UCSD-AML1 (cell line): ENCODE results near the gene ZP1.

Experiments used
- DNase-seq: peaks from one replicate; lab custom pipeline; 2025; ENCODE audit not compliant: unreplicated experiment; lab: John Stamatoyannopoulos, UW

The ZP1 gene

DNA sequence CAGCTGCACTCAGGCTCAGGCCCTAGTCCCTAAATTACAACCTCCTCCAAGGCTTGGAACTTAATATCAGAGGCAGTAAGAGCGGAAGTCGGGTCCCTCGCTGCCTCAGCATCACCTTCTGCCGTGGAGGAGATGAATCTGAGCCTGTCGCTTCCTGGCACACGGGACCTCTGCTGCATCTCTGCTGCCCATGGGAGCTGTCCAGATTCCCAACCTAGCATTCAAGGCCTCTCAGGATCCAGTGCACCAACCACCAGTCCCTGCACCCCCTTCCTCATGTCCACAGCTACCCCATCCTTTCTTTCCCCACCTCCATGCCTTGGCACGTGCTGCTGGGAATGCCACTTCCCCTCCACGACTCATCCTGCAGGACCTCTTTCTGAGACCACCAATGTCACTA is 9.1 kb upstream of the ZP1 start:
- DNase-seq: no peak

GRCh38 chr11:60858731-60859464 is 8.4 kb upstream of the ZP1 start:
- DNase-seq: no peak

GRCh38 chr11:60859616-60860250 is 7.6 kb upstream of the ZP1 start:
- no peak for DNase-seq

- peak; percentile 26 for DNase-seq
These were observed 6.4 kb upstream of the ZP1 start for GRCh38 chr11:60860943-60861342.

GRCh38 chr11:60862171-60862570 is 5.2 kb upstream of the ZP1 start:
- no peak for DNase-seq

DNA sequence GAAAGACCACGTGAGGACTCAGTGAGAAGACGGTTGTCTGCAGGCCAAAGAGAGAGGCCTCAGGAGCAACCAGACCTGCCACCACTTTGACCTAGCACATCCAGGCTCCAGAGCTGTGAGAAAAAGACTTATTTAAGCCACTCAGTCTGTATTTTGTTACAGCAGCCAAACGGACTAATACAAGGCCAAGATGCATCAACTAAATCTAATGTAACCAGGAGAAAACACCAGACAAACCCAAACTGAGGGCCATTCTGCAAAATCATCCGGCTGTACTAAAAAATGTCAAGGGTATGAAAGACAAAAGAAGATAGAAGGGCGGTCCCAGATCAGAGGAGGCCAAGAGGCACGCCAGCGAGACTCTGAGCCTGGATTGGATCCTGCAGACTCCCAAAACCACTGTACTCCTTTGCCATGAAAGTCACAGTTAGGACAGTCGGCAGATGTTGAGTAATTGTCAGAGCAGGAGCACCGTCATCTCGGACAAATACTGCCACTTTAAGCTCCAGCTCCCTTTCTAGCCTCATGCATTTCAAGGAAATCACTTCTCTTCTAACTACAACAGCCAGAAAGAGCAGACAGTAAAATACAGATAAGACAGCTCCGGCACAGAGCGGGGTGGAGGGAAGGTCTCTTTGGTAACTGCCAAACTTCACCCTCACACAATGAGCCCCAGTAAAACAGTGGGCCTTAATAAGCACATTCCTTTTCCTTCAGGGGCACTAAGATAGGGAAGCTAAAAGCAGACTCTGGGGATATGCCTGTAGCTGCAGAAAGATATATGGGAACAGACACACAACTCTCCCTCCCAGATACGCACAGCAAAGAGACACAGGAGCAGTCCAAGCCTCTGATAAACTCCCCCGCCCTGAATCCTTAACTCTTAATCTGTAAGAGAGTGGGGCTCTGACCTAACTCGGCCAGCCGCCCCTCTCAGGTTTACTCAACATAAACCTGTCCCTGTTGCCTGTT is 3.5 kb upstream of the ZP1 start:
- no peak for DNase-seq

DNA sequence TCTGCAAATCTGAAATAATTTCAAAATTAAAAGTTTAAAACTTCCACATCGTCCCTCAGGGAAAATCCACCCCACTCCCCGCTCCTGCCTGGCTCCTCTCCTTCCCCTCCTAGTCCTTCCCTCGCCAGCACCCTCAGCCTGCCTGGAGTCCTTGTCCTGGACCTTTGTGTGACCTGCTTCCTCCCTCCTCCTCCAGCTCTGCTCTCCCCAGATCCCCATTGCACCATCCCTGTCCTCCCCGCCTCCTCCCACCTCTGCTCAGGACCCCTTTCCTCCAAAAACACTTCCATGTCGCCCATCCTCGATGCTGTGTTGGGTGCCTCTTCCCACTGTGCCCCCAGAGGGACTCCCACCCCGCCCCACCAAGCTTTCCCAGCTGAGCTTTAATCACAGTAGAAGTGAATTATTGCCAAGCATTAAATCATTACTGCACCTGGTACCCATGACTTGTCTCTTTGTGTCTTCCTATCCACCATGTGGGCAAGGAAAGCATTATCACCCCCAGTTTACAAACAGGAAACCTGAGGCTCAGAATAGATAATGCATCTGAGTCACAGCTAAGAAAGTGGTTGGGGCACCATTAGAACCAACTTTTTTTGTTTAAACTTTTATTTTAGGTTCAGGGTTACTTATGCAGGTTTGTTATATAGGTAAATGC is 2.4 kb upstream of the ZP1 start:
- no peak for DNase-seq

- DNase-seq: no peak
These were observed 734 bp downstream of the ZP1 start for GRCh38 chr11:60867871-60868681.

GRCh38 chr11:60868682-60869450 is 1.5 kb downstream of the ZP1 start:
- no peak for DNase-seq

DNA sequence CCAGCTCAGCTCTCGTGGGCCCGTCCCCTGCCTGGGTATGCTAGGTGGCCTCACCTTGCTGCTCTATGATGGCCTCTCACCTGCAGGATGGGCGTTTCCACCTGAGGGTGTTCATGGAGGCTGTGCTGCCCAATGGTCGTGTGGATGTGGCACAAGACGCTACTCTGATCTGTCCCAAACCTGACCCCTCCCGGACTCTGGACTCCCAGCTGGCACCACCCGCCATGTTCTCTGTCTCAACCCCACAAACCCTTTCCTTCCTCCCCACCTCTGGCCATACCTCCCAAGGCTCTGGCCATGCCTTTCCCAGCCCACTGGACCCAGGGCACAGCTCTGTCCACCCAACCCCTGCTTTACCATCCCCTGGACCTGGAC is 2.1 kb downstream of the ZP1 start:
- no peak for DNase-seq

DNA sequence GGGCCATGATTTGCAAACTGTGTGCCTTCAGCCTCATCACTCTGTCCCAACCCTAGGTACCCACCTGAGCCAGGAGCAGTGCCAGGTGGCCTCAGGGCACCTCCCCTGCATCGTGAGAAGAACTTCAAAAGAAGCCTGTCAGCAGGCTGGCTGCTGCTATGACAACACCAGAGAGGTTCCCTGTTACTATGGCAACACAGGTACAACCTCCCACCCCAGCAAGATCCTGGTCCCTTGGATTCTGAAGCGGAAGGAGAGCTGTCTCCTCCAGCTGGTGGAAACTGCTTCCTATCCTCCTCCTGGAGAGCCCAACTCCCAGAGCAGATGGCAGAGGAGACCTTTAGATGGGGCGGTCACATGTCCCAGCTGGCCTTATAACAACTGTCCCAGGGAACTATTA is 2.9 kb downstream of the ZP1 start:
- DNase-seq: no peak

DNA sequence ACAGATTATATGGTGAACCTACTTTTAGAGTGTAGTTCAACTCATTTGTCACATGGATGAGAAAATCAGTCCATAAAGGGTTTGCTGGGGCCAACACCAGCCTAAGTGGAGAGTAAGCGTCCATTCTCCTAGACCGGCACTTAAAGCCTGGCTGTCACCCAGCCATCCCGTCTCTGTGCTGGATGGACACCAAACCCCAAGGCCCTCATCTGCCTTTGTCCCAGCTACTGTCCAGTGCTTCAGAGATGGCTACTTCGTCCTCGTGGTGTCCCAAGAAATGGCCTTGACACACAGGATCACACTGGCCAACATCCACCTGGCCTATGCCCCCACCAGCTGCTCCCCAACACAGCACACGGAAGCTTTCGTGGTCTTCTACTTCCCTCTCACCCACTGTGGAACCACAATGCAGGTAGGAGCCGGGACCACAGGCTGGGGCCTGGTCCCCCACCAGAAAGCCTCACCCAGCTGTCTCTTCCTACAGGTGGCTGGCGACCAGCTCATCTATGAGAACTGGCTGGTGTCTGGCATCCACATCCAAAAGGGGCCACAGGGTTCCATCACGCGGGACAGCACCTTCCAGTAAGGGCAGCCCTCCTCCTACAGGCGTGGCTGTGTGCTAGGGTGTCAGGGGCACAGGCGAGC is 3.5 kb downstream of the ZP1 start:
- DNase-seq: no peak

- DNase-seq: no peak
These were observed 4.2 kb downstream of the ZP1 start for GRCh38 chr11:60871378-60872061.

DNA sequence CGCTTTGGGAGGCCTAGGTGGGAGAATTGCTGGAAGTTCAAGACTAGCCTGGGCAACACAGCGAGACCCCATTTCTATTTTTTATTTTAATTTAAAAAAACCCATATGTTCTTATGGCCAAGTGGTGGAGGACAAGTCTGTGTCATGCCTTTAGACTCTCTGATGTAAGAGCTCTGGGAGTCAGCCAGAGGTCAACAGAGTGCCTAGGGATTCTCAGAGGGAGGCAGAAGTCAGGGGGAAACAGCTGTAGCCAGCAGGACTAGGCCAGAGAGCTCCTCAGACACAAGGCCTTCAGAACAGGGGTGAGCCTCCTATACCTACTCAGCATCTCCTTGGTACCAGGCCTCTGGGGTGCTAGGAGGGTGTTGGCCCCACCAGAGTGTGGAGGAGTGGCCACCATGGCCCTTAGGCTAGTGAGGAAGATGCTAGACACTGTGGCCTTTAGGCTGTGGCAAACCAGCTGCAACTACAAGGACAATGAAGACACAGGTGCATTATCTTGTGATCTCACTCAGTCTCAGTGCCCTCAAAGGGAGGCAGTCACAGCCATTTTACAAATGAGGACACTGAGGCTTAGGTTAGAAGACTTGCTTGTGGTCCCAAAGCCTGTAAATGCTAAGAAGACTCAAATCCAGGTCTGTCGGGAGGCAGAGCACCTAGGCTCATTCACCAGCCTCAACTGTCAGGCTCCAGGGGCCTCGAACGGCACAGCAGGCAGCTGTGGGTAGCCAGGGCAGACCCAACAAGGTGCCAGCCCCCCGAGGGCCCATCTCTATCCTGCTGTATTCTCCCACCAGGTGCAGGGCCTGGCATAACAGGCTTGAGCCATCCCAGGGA is 5.0 kb downstream of the ZP1 start:
- DNase-seq: no peak

GRCh38 chr11:60872961-60873524 is 5.7 kb downstream of the ZP1 start:
- no peak for DNase-seq

GRCh38 chr11:60873533-60873932 is 6.2 kb downstream of the ZP1 start:
- no peak for DNase-seq
